Measurements from ENCODE around the gene EIF4E.

GRCh38 chr4:98955229-98955628 is 26.3 kb upstream of the EIF4E start:
- no peak for TF ChIP-seq POLR2A (IDR thresholded peaks at IDR 0.05)
- TF ChIP-seq, protein P1, sequence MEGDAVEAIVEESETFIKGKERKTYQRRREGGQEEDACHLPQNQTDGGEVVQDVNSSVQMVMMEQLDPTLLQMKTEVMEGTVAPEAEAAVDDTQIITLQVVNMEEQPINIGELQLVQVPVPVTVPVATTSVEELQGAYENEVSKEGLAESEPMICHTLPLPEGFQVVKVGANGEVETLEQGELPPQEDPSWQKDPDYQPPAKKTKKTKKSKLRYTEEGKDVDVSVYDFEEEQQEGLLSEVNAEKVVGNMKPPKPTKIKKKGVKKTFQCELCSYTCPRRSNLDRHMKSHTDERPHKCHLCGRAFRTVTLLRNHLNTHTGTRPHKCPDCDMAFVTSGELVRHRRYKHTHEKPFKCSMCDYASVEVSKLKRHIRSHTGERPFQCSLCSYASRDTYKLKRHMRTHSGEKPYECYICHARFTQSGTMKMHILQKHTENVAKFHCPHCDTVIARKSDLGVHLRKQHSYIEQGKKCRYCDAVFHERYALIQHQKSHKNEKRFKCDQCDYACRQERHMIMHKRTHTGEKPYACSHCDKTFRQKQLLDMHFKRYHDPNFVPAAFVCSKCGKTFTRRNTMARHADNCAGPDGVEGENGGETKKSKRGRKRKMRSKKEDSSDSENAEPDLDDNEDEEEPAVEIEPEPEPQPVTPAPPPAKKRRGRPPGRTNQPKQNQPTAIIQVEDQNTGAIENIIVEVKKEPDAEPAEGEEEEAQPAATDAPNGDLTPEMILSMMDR (IDR thresholded peaks at IDR 0.05) = no peak

All from heart left ventricle (tissue), 13 donors.